Activated naive CD8-positive, alpha-beta T cell (primary cell): ENCODE data around the gene TMTC1.
"Not testable (repeated sequence)": the region's sequence is repeated elsewhere in the genome, so short reads cannot be mapped to it uniquely, and the experiment has no call there.

Experiments
- H3K27ac Mint-ChIP-seq: one replicate; pipeline ENCODE4 v1.8.0; 2021; ENCODE audit warnings: mixed read lengths
- H3K27me3 Mint-ChIP-seq: one replicate; pipeline ENCODE4 v1.8.0; 2021; ENCODE audit warnings: mixed read lengths
- H3K36me3 Mint-ChIP-seq: one replicate; pipeline ENCODE4 v1.8.0; 2021; ENCODE audit warnings: mixed read lengths
- H3K4me1 Mint-ChIP-seq: one replicate; pipeline ENCODE4 v1.8.0; 2021; ENCODE audit warnings: low read depth, mixed read lengths
- H3K4me3 Mint-ChIP-seq: one replicate; pipeline ENCODE4 v1.8.0; 2021; ENCODE audit warnings: mild to moderate bottlenecking, mixed read lengths
- H3K9me3 Mint-ChIP-seq: one replicate; pipeline ENCODE4 v1.8.0; 2021; ENCODE audit warnings: low read depth, mixed read lengths

Gene TMTC1

GRCh38 chr12:29656762-29657538, 126.8 kb downstream of the TMTC1 start:
- Mint-ChIP-seq H3K27ac (no peak overlapping the region), H3K27me3 (peaks cover 1% of the 10 kb centered on the region), H3K36me3 (no peaks in the 10 kb centered on the region), H3K4me3 (no peak overlapping the region), H3K4me1 (no peaks in the 10 kb centered on the region), H3K9me3 (no peaks in the 10 kb centered on the region)

GRCh38 chr12:29655861-29656260, 127.9 kb downstream of the TMTC1 start:
- Mint-ChIP-seq H3K36me3 (no peaks in the 10 kb centered on the region), H3K4me1 (no peaks in the 10 kb centered on the region), H3K9me3 (no peaks in the 10 kb centered on the region), H3K27me3 (peaks cover 3% of the 10 kb centered on the region), H3K4me3 (no peak overlapping the region), H3K27ac (no peak overlapping the region)

- H3K27me3 Mint-ChIP-seq, result peaks cover 3% of the 10 kb centered on the region
- H3K27ac Mint-ChIP-seq, result no peak overlapping the region
- H3K4me3 Mint-ChIP-seq, result no peak overlapping the region
- H3K9me3 Mint-ChIP-seq, result no peaks in the 10 kb centered on the region
- H3K36me3 Mint-ChIP-seq, result no peaks in the 10 kb centered on the region
- H3K4me1 Mint-ChIP-seq, result no peaks in the 10 kb centered on the region
Observed at GRCh38 chr12:29653286-29653685, 130.5 kb downstream of the TMTC1 start.

GRCh38 chr12:29650371-29650770, 133.4 kb downstream of the TMTC1 start:
- no peaks in the 10 kb centered on the region for H3K4me1 Mint-ChIP-seq
- H3K27me3 Mint-ChIP-seq, result peaks cover 3% of the 10 kb centered on the region
- no peak overlapping the region for H3K4me3 Mint-ChIP-seq
- H3K9me3 Mint-ChIP-seq, result no peaks in the 10 kb centered on the region
- H3K36me3 Mint-ChIP-seq, result no peaks in the 10 kb centered on the region
- no peak overlapping the region for H3K27ac Mint-ChIP-seq

- no peaks in the 10 kb centered on the region for H3K36me3 Mint-ChIP-seq
- peaks cover 3% of the 10 kb centered on the region for H3K27me3 Mint-ChIP-seq
- H3K4me3 Mint-ChIP-seq, result no peak overlapping the region
- H3K27ac Mint-ChIP-seq, result no peak overlapping the region
- no peaks in the 10 kb centered on the region for H3K9me3 Mint-ChIP-seq
- no peaks in the 10 kb centered on the region for H3K4me1 Mint-ChIP-seq
Observed at GRCh38 chr12:29649722-29650121, 134.0 kb downstream of the TMTC1 start.

- Mint-ChIP-seq H3K4me3 (no peak overlapping the region), H3K4me1 (no peaks in the 10 kb centered on the region), H3K36me3 (no peaks in the 10 kb centered on the region), H3K27ac (no peak overlapping the region), H3K27me3 (peaks cover 3% of the 10 kb centered on the region), H3K9me3 (peaks cover 3% of the 10 kb centered on the region)
Observed at GRCh38 chr12:29644536-29645162, 139.1 kb downstream of the TMTC1 start.

GRCh38 chr12:29640589-29641345, 143.0 kb downstream of the TMTC1 start:
- Mint-ChIP-seq H3K4me1 (no peaks in the 10 kb centered on the region), H3K27ac (no peak overlapping the region), H3K27me3 (peaks cover 7% of the 10 kb centered on the region), H3K36me3 (no peaks in the 10 kb centered on the region), H3K9me3 (peaks cover 3% of the 10 kb centered on the region), H3K4me3 (no peak overlapping the region)

GRCh38 chr12:29639893-29640495, 143.7 kb downstream of the TMTC1 start:
- Mint-ChIP-seq H3K27me3 (peaks cover 7% of the 10 kb centered on the region), H3K27ac (no peak overlapping the region), H3K4me1 (no peaks in the 10 kb centered on the region), H3K36me3 (no peaks in the 10 kb centered on the region), H3K9me3 (peaks cover 3% of the 10 kb centered on the region), H3K4me3 (no peak overlapping the region)

- Mint-ChIP-seq H3K9me3 (peaks cover 3% of the 10 kb centered on the region), H3K4me1 (no peaks in the 10 kb centered on the region), H3K36me3 (no peaks in the 10 kb centered on the region), H3K4me3 (no peak overlapping the region), H3K27ac (no peak overlapping the region), H3K27me3 (peaks cover 11% of the 10 kb centered on the region)
Observed at GRCh38 chr12:29638528-29638927, 145.2 kb downstream of the TMTC1 start.

- H3K27ac Mint-ChIP-seq, result no peak overlapping the region
- H3K4me1 Mint-ChIP-seq, result no peaks in the 10 kb centered on the region
- no peaks in the 10 kb centered on the region for H3K36me3 Mint-ChIP-seq
- peaks cover 11% of the 10 kb centered on the region for H3K27me3 Mint-ChIP-seq
- no peak overlapping the region for H3K4me3 Mint-ChIP-seq
- no peaks in the 10 kb centered on the region for H3K9me3 Mint-ChIP-seq
Observed at GRCh38 chr12:29634057-29634456, 149.7 kb downstream of the TMTC1 start.

- not testable (repeated sequence) for H3K27ac Mint-ChIP-seq, H3K4me3 Mint-ChIP-seq, H3K4me1 Mint-ChIP-seq, H3K27me3 Mint-ChIP-seq, H3K36me3 Mint-ChIP-seq, H3K9me3 Mint-ChIP-seq
Observed at GRCh38 chr12:29630164-29630563, 153.6 kb downstream of the TMTC1 start.

GRCh38 chr12:29627221-29627620, 156.5 kb downstream of the TMTC1 start:
- no peak overlapping the region for H3K27ac Mint-ChIP-seq
- peaks cover 4% of the 10 kb centered on the region for H3K27me3 Mint-ChIP-seq
- H3K36me3 Mint-ChIP-seq, result no peaks in the 10 kb centered on the region
- no peaks in the 10 kb centered on the region for H3K9me3 Mint-ChIP-seq
- no peak overlapping the region for H3K4me3 Mint-ChIP-seq
- no peaks in the 10 kb centered on the region for H3K4me1 Mint-ChIP-seq

- no peaks in the 10 kb centered on the region for H3K9me3 Mint-ChIP-seq
- H3K4me1 Mint-ChIP-seq, result no peaks in the 10 kb centered on the region
- no peak overlapping the region for H3K27ac Mint-ChIP-seq
- peaks cover 6% of the 10 kb centered on the region for H3K27me3 Mint-ChIP-seq
- H3K4me3 Mint-ChIP-seq, result no peak overlapping the region
- no peaks in the 10 kb centered on the region for H3K36me3 Mint-ChIP-seq
Observed at GRCh38 chr12:29625359-29625953, 158.3 kb downstream of the TMTC1 start.

- H3K27me3 Mint-ChIP-seq, result peaks cover 4% of the 10 kb centered on the region
- H3K27ac Mint-ChIP-seq, result no peak overlapping the region
- no peaks in the 10 kb centered on the region for H3K9me3 Mint-ChIP-seq
- H3K4me1 Mint-ChIP-seq, result no peaks in the 10 kb centered on the region
- H3K36me3 Mint-ChIP-seq, result no peaks in the 10 kb centered on the region
- H3K4me3 Mint-ChIP-seq, result no peak overlapping the region
Observed at GRCh38 chr12:29622251-29622650, 161.5 kb downstream of the TMTC1 start.

GRCh38 chr12:29620030-29620429, 163.7 kb downstream of the TMTC1 start:
- Mint-ChIP-seq H3K9me3 (no peaks in the 10 kb centered on the region), H3K27ac (no peak overlapping the region), H3K4me3 (no peak overlapping the region), H3K27me3 (peaks cover 4% of the 10 kb centered on the region), H3K4me1 (no peaks in the 10 kb centered on the region), H3K36me3 (no peaks in the 10 kb centered on the region)
